Activated T-helper 9 cell treated with anti-CD3 and anti-CD28 coated beads, Interleukin-2, amount 50 U/mL, for 16 hours (primary cell): ENCODE data around the gene CHD5.

ENCODE experiments used
- DNase-seq: peaks from one replicate; pipeline ENCODE4 v3.0.0-alpha.2; 2020; ENCODE audit warnings: low read depth

CHD5 gene

GRCh38 chr1:6062670-6063069, 117.5 kb downstream of the CHD5 start:
- no peak for DNase-seq

- DNase-seq: no peak
Measured at GRCh38 chr1:6059866-6060265, 120.3 kb downstream of the CHD5 start.

- DNase-seq: no peak
Measured at GRCh38 chr1:6057170-6057845, 122.8 kb downstream of the CHD5 start.

DNA sequence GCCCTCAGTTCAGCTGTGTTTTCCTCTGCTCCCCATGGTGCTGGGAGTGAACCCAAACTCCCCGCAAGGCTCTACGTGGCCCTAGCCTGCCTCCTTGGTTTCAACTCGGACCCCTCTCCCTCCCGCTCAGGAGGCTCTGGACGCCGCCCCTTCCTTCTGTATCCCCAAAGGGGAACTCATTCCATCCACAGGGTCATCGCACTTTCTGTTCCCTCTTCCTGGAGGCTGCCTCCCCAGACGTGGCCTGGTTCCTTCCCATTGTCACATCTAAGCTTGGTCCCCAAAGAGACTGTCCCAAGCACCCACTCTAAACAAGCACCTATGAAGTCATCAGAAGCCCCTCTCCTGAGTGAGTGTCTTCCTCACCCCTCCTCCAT, 123.6 kb downstream of the CHD5 start:
- DNase-seq: no peak

DNA sequence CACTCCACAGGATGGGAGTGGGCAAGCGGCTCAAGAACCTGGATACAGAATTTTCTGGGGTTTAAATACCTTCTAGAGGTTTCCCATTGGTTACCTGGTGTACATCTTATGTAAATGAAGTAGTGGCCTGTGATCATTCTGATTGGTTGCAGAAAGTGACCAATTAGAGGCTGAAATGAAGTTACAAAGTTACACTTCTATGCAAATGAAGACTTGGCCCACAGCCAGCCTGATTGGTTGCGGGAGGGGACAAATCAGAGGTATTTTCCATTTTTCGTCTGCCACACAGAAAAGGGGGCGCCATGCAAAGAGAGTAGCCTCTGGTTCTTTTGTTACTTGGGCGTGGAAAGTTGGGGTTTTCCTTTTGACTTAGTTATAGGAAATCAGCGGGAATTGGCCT, 125.5 kb downstream of the CHD5 start:
- DNase-seq: no peak

GRCh38 chr1:6053206-6053546, 126.9 kb downstream of the CHD5 start:
- no peak for DNase-seq

- DNase-seq: no peak
Measured at GRCh38 chr1:6052543-6053205, 127.4 kb downstream of the CHD5 start.
